ENCODE data around the gene PROK2.

DNA sequence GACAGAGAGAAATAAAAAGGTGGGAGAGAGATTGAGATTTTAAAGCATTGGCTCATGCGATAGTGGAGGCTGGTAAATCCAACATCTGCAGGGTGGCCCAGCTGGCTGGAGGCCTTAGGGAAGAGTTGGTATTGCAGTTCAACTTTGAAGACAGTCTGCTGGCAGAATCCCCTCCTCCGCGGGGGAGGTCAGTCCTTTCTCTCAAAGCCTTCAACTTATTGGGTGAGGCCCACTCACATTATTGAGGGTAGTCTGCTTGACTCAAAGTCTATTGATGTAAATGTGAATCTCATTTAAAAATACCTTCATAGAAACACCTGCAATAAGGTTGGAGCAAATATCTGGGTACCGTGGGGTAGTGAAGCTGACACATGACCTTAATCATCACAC lies 31.8 kb upstream of the PROK2 start:
- TF ChIP-seq, protein P1, sequence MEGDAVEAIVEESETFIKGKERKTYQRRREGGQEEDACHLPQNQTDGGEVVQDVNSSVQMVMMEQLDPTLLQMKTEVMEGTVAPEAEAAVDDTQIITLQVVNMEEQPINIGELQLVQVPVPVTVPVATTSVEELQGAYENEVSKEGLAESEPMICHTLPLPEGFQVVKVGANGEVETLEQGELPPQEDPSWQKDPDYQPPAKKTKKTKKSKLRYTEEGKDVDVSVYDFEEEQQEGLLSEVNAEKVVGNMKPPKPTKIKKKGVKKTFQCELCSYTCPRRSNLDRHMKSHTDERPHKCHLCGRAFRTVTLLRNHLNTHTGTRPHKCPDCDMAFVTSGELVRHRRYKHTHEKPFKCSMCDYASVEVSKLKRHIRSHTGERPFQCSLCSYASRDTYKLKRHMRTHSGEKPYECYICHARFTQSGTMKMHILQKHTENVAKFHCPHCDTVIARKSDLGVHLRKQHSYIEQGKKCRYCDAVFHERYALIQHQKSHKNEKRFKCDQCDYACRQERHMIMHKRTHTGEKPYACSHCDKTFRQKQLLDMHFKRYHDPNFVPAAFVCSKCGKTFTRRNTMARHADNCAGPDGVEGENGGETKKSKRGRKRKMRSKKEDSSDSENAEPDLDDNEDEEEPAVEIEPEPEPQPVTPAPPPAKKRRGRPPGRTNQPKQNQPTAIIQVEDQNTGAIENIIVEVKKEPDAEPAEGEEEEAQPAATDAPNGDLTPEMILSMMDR (IDR thresholded peaks at IDR 0.05; ENCODE audit: insufficient read depth, low read length, poor library complexity, severe bottlenecking) = no peak
- no peak for TF ChIP-seq EZH2phosphoT487 (conservative IDR thresholded peaks at IDR 0.05; ENCODE audit: low read length)
